Activated T-helper 2 cell treated with anti-CD3 and anti-CD28 coated beads, Interferon-gamma antibody, Interleukin-2, Interleukin-4, amounts not matched to agents 10 μg/mL and 5 μg/mL and 100 μg/mL, durations not matched to agents 14 hours and 24 hours and 36 hours (primary cell): Measurements from ENCODE around the gene JAM3. TPM values are rescaled to one million over a fixed set of nuclear protein-coding genes. Genes with fewer than 3 reads are reported as not detected.

ENCODE experiments used
- DNase-seq: peaks from one replicate; pipeline ENCODE4 v3.0.0; 2021; ENCODE audit warnings: low spot score
- H3K27ac Mint-ChIP-seq: one replicate; pipeline ENCODE4 v1.8.0; 2021; ENCODE audit warnings: mixed read lengths
- H3K27me3 Mint-ChIP-seq: one replicate; pipeline ENCODE4 v1.8.0; 2021; ENCODE audit warnings: low read depth, mixed read lengths
- H3K36me3 Mint-ChIP-seq: one replicate; pipeline ENCODE4 v1.8.0; 2021; ENCODE audit warnings: low read depth, mixed read lengths
- H3K4me1 Mint-ChIP-seq: one replicate; pipeline ENCODE4 v1.8.0; 2021; ENCODE audit warnings: low read depth, mixed read lengths
- H3K4me3 Mint-ChIP-seq: one replicate; pipeline ENCODE4 v1.8.0; 2021; ENCODE audit warnings: low read depth, mild to moderate bottlenecking, moderate library complexity, mixed read lengths
- H3K9me3 Mint-ChIP-seq: one replicate; pipeline ENCODE4 v1.8.0; 2021; ENCODE audit warnings: mixed read lengths
- intact Hi-C: fragments of 100-400 bp; cut with micrococcal nuclease; formaldehyde crosslinking; loops from one replicate; pipeline ENCODE4 v1.15.1; 2023
- total RNA-seq: library from RNA; stranded (reverse); gene quantifications from 2 replicates; pipeline ENCODE4 v1.2.3, GENCODE V29; 2022

Gene JAM3
- total RNA-seq, 1 donor from 2014 or later: 3.4 TPM

DNA sequence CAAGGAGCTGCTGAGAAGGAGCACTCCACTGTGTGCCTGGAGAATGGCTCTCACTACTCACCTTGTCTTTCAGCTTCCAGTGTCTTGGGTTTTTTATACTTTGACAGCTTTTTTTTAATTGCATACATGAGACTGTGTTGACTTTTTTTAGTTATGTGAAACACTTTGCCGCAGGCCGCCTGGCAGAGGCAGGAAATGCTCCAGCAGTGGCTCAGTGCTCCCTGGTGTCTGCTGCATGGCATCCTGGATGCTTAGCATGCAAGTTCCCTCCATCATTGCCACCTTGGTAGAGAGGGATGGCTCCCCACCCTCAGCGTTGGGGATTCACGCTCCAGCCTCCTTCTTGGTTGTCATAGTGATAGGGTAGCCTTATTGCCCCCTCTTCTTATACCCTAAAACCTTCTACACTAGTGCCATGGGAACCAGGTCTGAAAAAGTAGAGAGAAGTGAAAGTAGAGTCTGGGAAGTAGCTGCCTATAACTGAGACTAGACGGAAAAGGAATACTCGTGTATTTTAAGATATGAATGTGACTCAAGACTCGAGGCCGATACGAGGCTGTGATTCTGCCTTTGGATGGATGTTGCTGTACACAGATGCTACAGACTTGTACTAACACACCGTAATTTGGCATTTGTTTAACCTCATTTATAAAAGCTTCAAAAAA lies 82.3 kb downstream of the JAM3 start:
- H3K36me3 Mint-ChIP-seq: peaks cover 44% of the 10 kb centered on the region
- H3K4me3 Mint-ChIP-seq: no peak overlapping the region
- no peak overlapping the region for H3K27ac Mint-ChIP-seq
- H3K27me3 Mint-ChIP-seq: no peaks in the 10 kb centered on the region
- intact Hi-C loops: no loop called here
- no peaks in the 10 kb centered on the region for H3K9me3 Mint-ChIP-seq
- no peaks in the 10 kb centered on the region for H3K4me1 Mint-ChIP-seq
- no peak for DNase-seq

DNA sequence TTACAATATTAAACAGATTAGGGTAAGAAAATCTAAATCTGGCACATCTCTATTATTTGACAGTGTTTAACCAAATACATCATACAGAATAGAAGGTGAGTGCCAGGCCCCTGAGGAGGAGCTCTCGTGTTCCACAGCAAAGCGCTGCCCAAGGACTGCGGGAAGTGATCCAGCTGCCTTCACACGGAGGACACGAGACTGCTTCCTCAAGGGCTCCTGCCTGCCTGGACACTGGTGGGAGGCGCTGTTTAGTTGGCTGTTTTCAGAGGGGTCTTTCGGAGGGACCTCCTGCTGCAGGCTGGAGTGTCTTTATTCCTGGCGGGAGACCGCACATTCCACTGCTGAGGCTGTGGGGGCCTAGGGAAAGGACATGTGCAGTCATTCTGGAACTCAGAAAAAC lies 83.8 kb downstream of the JAM3 start:
- H3K27ac Mint-ChIP-seq: no peak overlapping the region
- H3K36me3 Mint-ChIP-seq: peaks cover 57% of the 10 kb centered on the region
- no peak for DNase-seq
- H3K4me1 Mint-ChIP-seq: no peaks in the 10 kb centered on the region
- no peaks in the 10 kb centered on the region for H3K27me3 Mint-ChIP-seq
- no peaks in the 10 kb centered on the region for H3K9me3 Mint-ChIP-seq
- intact Hi-C loops: no loop called here
- H3K4me3 Mint-ChIP-seq: no peak overlapping the region

GRCh38 chr11:134153147-134153905 lies 84.5 kb downstream of the JAM3 start:
- intact Hi-C loops: no loop called here
- DNase-seq: no peak
- no peak overlapping the region for H3K27ac Mint-ChIP-seq
- peaks cover 62% of the 10 kb centered on the region for H3K36me3 Mint-ChIP-seq
- no peaks in the 10 kb centered on the region for H3K9me3 Mint-ChIP-seq
- no peak overlapping the region for H3K4me3 Mint-ChIP-seq
- no peaks in the 10 kb centered on the region for H3K27me3 Mint-ChIP-seq
- no peaks in the 10 kb centered on the region for H3K4me1 Mint-ChIP-seq

DNA sequence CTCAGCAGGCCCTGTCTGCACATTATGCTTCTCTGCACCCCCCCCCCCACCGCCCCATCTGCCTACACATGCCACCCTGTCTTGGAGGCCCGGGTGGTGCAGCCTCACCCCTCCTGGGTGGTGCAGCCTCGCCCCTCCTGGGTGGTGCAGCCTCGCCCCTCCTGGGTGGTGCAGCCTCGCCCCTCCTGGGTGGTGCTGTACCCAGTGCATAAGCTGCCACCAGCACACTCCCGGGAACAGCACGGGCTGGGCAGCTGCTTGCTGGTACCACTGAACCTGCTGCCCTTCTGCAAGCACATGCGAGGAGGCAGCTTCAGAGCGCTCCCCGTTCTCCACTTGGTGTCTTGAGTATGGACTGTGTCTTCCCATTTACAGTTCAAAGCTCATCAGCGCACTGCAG lies 85.6 kb downstream of the JAM3 start:
- intact Hi-C loops: no loop called here
- Mint-ChIP-seq H3K9me3 (no peaks in the 10 kb centered on the region), H3K4me1 (no peaks in the 10 kb centered on the region), H3K27ac (no peak overlapping the region), H3K4me3 (no peak overlapping the region), H3K36me3 (peaks cover 73% of the 10 kb centered on the region), H3K27me3 (no peaks in the 10 kb centered on the region)
- DNase-seq: no peak

DNA sequence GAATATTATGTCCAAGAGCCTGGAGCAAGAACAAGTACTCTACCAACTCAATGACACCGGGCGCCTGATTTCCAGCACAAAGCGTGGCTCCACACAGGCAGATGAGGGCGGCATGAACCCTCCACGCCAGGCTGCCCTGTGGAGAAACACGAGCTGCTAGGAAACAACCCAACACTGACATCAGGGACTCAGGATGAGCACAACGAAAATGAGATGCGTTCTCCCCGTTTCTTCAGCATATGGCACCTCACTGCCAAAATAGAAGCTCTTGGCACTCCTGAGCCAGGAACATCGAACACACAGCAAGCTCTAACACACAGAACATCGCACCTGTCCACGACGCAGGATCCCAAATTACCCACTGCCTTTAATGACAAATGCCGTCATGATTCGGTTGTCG lies 86.6 kb downstream of the JAM3 start:
- DNase-seq: no peak
- Mint-ChIP-seq H3K36me3 (peaks cover 83% of the 10 kb centered on the region), H3K27ac (no peak overlapping the region), H3K9me3 (no peaks in the 10 kb centered on the region), H3K4me3 (no peak overlapping the region), H3K4me1 (no peaks in the 10 kb centered on the region), H3K27me3 (no peaks in the 10 kb centered on the region)
- intact Hi-C loops: no loop called here

- DNase-seq: no peak
- Mint-ChIP-seq H3K9me3 (no peaks in the 10 kb centered on the region), H3K27me3 (no peaks in the 10 kb centered on the region), H3K36me3 (peaks cover 83% of the 10 kb centered on the region), H3K4me3 (no peak overlapping the region), H3K27ac (no peak overlapping the region), H3K4me1 (no peaks in the 10 kb centered on the region)
- intact Hi-C loops: no loop called here
These were observed 87.3 kb downstream of the JAM3 start for GRCh38 chr11:134155946-134156865.

- Mint-ChIP-seq H3K4me1 (no peaks in the 10 kb centered on the region), H3K27ac (no peak overlapping the region), H3K27me3 (no peaks in the 10 kb centered on the region), H3K9me3 (no peaks in the 10 kb centered on the region), H3K36me3 (peaks cover 82% of the 10 kb centered on the region), H3K4me3 (no peak overlapping the region)
- DNase-seq: no peak
- intact Hi-C loops: no loop called here
These were observed 88.6 kb downstream of the JAM3 start for GRCh38 chr11:134157451-134157850.

GRCh38 chr11:134158023-134158422 lies 89.2 kb downstream of the JAM3 start:
- DNase-seq: no peak
- Mint-ChIP-seq H3K27me3 (no peaks in the 10 kb centered on the region), H3K4me1 (no peaks in the 10 kb centered on the region), H3K27ac (no peak overlapping the region), H3K4me3 (no peak overlapping the region), H3K36me3 (peaks cover 88% of the 10 kb centered on the region), H3K9me3 (no peaks in the 10 kb centered on the region)
- intact Hi-C loops: no loop called here

DNA sequence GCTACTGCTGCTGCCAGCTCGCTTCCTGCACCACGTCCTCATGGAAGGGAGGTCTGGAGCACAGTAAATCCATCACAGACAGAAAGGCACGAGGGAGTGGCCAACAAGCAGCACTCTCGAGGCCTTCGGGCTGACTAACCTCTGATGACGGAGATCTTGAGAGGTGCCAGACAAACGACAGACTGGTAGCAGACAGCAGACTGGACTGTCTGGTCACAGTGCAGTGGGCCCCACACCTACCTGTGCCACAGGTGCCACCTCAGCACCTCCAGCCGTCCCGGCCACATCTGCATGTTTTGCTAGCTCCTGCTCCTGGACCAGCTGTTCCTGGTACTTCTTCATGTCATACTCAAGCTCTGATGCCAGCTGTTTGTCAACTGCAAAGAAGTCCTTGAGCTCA lies 90.8 kb downstream of the JAM3 start:
- no peak for DNase-seq
- peaks cover 91% of the 10 kb centered on the region for H3K36me3 Mint-ChIP-seq
- H3K4me1 Mint-ChIP-seq: peaks cover 4% of the 10 kb centered on the region
- no peaks in the 10 kb centered on the region for H3K27me3 Mint-ChIP-seq
- H3K27ac Mint-ChIP-seq: no peak overlapping the region
- H3K4me3 Mint-ChIP-seq: no peak overlapping the region
- intact Hi-C loops: no loop called here
- H3K9me3 Mint-ChIP-seq: peaks cover under 1% of the 10 kb centered on the region

DNA sequence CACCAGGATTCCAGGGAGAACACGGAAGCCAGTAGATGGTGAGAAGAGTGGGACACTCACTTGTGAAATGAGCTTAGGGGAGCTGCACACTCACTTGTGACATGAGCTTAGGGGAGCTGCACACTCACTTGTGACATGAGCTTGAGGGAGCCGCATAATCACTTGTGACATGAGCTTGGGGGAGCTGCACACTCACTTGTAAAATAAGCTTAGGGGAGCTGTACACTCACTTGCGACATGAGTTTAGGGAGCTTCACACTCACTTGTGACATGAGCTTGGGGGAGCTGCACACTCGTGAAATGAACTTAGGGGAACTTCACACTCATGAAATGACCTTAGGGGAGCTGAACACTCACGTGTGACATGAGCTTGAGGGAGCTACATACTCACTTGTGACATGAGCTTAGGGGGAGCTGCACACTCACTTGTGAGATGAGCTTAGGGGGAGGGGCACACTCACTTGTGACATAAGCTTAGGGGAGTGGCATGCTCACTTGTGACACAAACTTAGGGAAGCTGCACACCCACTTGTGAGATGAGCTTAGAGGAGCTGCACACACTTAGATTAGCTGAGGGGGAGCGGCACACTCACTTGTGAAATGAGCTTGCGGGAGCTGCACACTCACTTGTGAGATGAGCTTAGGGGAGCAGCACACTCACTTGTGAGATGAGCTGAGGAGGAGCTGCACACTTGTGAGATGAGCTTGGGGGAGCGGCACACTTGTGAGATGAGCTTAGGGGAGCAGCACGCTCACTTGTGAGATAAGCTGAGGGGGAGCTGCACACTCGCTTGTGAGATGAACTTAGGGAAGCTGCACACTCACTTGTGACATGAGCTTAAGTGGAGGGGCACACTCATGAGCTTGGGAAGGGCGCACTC lies 95.9 kb downstream of the JAM3 start:
- peaks cover 87% of the 10 kb centered on the region for H3K36me3 Mint-ChIP-seq
- intact Hi-C loops: no loop called here
- no peak for DNase-seq
- peaks cover 4% of the 10 kb centered on the region for H3K4me1 Mint-ChIP-seq
- no peaks in the 10 kb centered on the region for H3K27me3 Mint-ChIP-seq
- H3K4me3 Mint-ChIP-seq: no peak overlapping the region
- H3K9me3 Mint-ChIP-seq: peaks cover 5% of the 10 kb centered on the region
- no peak overlapping the region for H3K27ac Mint-ChIP-seq

DNA sequence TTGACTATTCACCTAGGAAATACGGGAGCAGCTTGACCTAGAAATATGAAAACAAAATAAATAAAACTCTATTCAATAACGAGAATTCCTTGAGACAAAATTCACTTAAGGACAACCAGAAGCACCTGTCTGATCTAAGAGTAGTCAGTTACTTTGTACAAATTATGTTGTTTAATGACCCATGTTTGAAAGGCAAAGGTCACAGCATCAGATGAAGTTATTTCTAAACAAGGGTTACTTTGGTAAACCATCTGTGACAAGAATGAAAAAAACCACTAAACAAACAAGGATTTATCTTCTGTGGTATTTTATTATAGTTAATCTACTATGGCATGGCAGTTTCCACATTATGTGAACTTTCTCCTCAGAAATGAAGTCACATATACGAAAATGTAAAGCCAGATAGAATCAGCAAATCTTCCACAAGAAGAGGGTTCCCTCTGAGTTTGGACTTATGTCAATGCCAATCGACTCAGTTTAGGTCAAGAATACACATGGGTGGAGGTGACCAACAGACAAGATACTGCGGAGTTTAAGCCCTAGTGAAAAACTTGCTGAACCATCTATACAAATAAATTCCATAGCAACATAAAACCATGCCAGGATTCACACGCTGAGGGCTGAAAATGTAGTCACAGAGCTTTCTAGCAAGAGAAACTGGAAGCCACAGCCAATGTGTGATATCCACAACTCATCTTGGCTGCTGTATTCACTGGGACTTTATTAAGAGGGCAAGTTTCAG lies 101.5 kb downstream of the JAM3 start:
- DNase-seq: no peak
- H3K9me3 Mint-ChIP-seq: no peaks in the 10 kb centered on the region
- no peak overlapping the region for H3K4me3 Mint-ChIP-seq
- intact Hi-C loops: no loop called here
- peaks cover 83% of the 10 kb centered on the region for H3K36me3 Mint-ChIP-seq
- H3K27ac Mint-ChIP-seq: no peak overlapping the region
- H3K4me1 Mint-ChIP-seq: no peaks in the 10 kb centered on the region
- H3K27me3 Mint-ChIP-seq: no peaks in the 10 kb centered on the region

DNA sequence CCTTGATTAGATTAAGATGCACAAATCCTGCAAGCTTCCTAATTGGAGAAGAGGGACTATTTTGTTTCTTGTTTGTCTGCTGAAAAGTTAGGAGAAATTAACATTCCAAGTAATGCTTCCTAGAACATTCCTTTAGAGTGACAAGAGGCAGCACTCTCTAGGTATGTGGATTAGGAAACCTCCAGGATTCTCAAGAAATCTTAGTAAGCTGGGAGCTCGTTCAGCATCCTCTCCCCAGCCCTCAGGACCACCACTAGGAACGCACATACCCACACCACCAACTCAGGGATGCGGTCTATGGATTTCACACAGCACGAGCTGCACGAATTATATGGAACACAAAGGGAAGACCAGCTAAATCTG lies 102.0 kb downstream of the JAM3 start:
- Mint-ChIP-seq H3K36me3 (peaks cover 83% of the 10 kb centered on the region), H3K9me3 (no peaks in the 10 kb centered on the region)

More for the DNA sequence above, 102.0 kb downstream of the JAM3 start:
- H3K27me3 Mint-ChIP-seq: no peaks in the 10 kb centered on the region
- H3K4me3 Mint-ChIP-seq: no peak overlapping the region
- intact Hi-C loops: no loop called here
- no peak overlapping the region for H3K27ac Mint-ChIP-seq
- H3K4me1 Mint-ChIP-seq: no peaks in the 10 kb centered on the region
- DNase-seq: no peak
